Upper lobe of left lung (tissue), 6 donors: ENCODE measurements around the gene DGKQ. TPM values are rescaled to one million over a fixed set of nuclear protein-coding genes. Genes with fewer than 3 reads are reported as not detected.
"Not testable (repeated sequence)": the region's sequence is repeated elsewhere in the genome, so short reads cannot be mapped to it uniquely, and the experiment has no call there.

Experiments used
- ATAC-seq, 2 donors: fragments of 200-7000 bp; cut with Tn5 transposase; one replicate each; pipeline ENCODE4 v1.9.1; 2022; ENCODE audit warnings: mild to moderate bottlenecking in 2 of 2, moderate library complexity in 2 of 2; ENCODE audit not compliant: low FRiP score in 2 of 2
- DNase-seq, 2 donors: peaks; one replicate each; pipeline ENCODE4 v3.0.0-alpha.2; 2019 to 2020
- H3K27ac ChIP-seq, 4 donors: fragments of 200-600 bp; sonication (generic); one replicate each; pipeline ENCODE4 v1.5.1; 2016 to 2019
- H3K27me3 ChIP-seq, 4 donors: fragments of 200-600 bp; sonication (generic); one replicate each; pipeline ENCODE4 v1.5.1; 2017 to 2019
- H3K36me3 ChIP-seq, 4 donors: fragments of 200-600 bp; sonication (generic); one replicate each; pipeline ENCODE4 v1.5.1; 2016 to 2019
- H3K4me1 ChIP-seq, 4 donors: fragments of 200-600 bp; sonication (generic); one replicate each; pipeline ENCODE4 v1.5.1; 2018 to 2019
- H3K4me3 ChIP-seq, 4 donors: fragments of 200-600 bp; sonication (generic); one replicate each; pipeline ENCODE4 v1.5.1; 2017 to 2019; ENCODE audit warnings: mild to moderate bottlenecking in 2 of 4, moderate library complexity in 1 of 4
- H3K9me3 ChIP-seq, 4 donors: fragments of 200-600 bp; sonication (generic); one replicate each; pipeline ENCODE4 v1.5.1; 2018 to 2019
- CTCF ChIP-seq, 6 experiments: fragments of 450-650 bp in 4 of 6; fragments of 200-600 bp in 2 of 6; sonication (generic) in 2 of 6; IDR thresholded peaks; one replicate each; pipeline ENCODE4 v1.5.1; 2016 to 2019; ENCODE audit warnings: antibody characterized with exemption in 6 of 6
- EP300 ChIP-seq, 4 donors: sonication (generic); formaldehyde crosslinking; IDR thresholded peaks; one replicate each; pipeline ENCODE4 v1.5.1; 2017; ENCODE audit warnings: antibody characterized with exemption in 4 of 4, control low read depth in 2 of 4
- POLR2A ChIP-seq, 4 donors: fragments of 450-650 bp; IDR thresholded peaks; one replicate each; pipeline ENCODE4 v1.5.1; 2016 to 2017; ENCODE audit warnings: antibody characterized with exemption in 4 of 4, mild to moderate bottlenecking in 2 of 4
- POLR2AphosphoS5 ChIP-seq, 2 donors: sonication (generic); formaldehyde crosslinking; IDR thresholded peaks; one replicate each; pipeline ENCODE4 v1.5.1; 2017; ENCODE audit warnings: antibody characterized with exemption in 2 of 2
- WGBS, 2 donors: methylation state at CpG; one replicate each; pipeline ENCODE4 v1.1.5; 2017 to 2018; 5-methylcytosine and 5-hydroxymethylcytosine counted together
- total RNA-seq, 6 donors: library from RNA; depleted of rRNA in 4 of 6; stranded (reverse); fragments of >200 nt in 4 of 6; gene quantifications; one replicate each; pipeline versions ENCODE4 v1.1.0 to v1.2.1, GENCODE V29; 2016 to 2021
- donor health status: DM: no; HTN: no; CAD: no; lungs with moderate emphysema.
- donor health status: DM: no; HTN: yes; CAD: no; lungs with severe emphysema.

DGKQ gene
- total RNA-seq, 6 donors from 2014 or later = 10.7 to 36.7 (median 17.5) TPM

GRCh38 chr4:924107-925096 is 49.0 kb downstream of the DGKQ start:
- ATAC-seq (peak in 1 of 2 donors; percentile 59), DNase-seq (peak in 1 of 2 donors; percentile 22)
- WGBS, 2 donors = 66 to 74% methylated on average over 17 to 18 of the region's 18 CpGs
- no peaks in the 10 kb centered on the region for H3K27me3 ChIP-seq
- H3K4me1 ChIP-seq = peaks cover 13 to 70% (median 30%) of the 10 kb centered on the region in 4 donors
- H3K9me3 ChIP-seq = no peaks in the 10 kb centered on the region
- no peak overlapping the region for H3K4me3 ChIP-seq
- H3K27ac ChIP-seq = no peak overlapping the region
- peaks cover 0 to 3% (median 0%) of the 10 kb centered on the region in 4 donors for H3K36me3 ChIP-seq
- TF ChIP-seq EP300 (IDR thresholded peaks at IDR 0.05) = no peak
- no peak for TF ChIP-seq CTCF (IDR thresholded peaks at IDR 0.05)

GRCh38 chr4:921830-922331 is 51.5 kb downstream of the DGKQ start:
- H3K27ac ChIP-seq = no peak overlapping the region
- WGBS, 2 donors = 88 to 92% methylated on average over 17 of the region's 17 CpGs
- DNase-seq = peak; percentile 12 to 70
- ATAC-seq = no peak
- no peaks in the 10 kb centered on the region for H3K9me3 ChIP-seq
- no peak for TF ChIP-seq EP300 (IDR thresholded peaks at IDR 0.05)
- no peak for TF ChIP-seq POLR2A (IDR thresholded peaks at IDR 0.05)
- no peak for TF ChIP-seq CTCF (IDR thresholded peaks at IDR 0.05)
- TF ChIP-seq POLR2AphosphoS5 (IDR thresholded peaks at IDR 0.05) = no peak
- no peaks in the 10 kb centered on the region for H3K36me3 ChIP-seq
- H3K4me1 ChIP-seq = peaks cover 8 to 56% (median 19%) of the 10 kb centered on the region in 4 donors
- H3K27me3 ChIP-seq = no peaks in the 10 kb centered on the region
- no peak overlapping the region for H3K4me3 ChIP-seq

- H3K27ac ChIP-seq, ATAC-seq, H3K9me3 ChIP-seq, H3K4me3 ChIP-seq, H3K36me3 ChIP-seq, H3K27me3 ChIP-seq: not testable (repeated sequence)
- DNase-seq = peak in 1 of 2 donors; percentile 2
- peaks cover 12 to 55% (median 18%) of the 10 kb centered on the region in 4 donors for H3K4me1 ChIP-seq
- WGBS, 2 donors = 86 to 96% methylated on average over 10 to 14 of the region's 15 CpGs
Measured at GRCh38 chr4:919004-919680, 54.2 kb downstream of the DGKQ start.

GRCh38 chr4:918591-918990 is 54.8 kb downstream of the DGKQ start:
- H3K9me3 ChIP-seq, ATAC-seq, H3K27ac ChIP-seq, H3K27me3 ChIP-seq, H3K36me3 ChIP-seq, H3K4me3 ChIP-seq: not testable (repeated sequence)
- DNase-seq = peak in 1 of 2 donors; percentile 9
- WGBS, 2 donors = 79 to 91% methylated on average over 6 of the region's 6 CpGs
- peaks cover 12 to 50% (median 18%) of the 10 kb centered on the region in 4 donors for H3K4me1 ChIP-seq

- no peak for DNase-seq
- Histone ChIP-seq H3K27ac (no peak overlapping the region), H3K4me1 (peaks cover 14 to 49% (median 19%) of the 10 kb centered on the region in 4 donors), H3K36me3 (no peaks in the 10 kb centered on the region), H3K4me3 (no peak overlapping the region), H3K9me3 (no peaks in the 10 kb centered on the region), H3K27me3 (no peaks in the 10 kb centered on the region)
- 97 to 99% methylated on average over 2 of the region's 2 CpGs for WGBS, 2 donors
- TF ChIP-seq POLR2A (IDR thresholded peaks at IDR 0.05) = no peak
- TF ChIP-seq POLR2AphosphoS5 (IDR thresholded peaks at IDR 0.05) = no peak
- no peak for TF ChIP-seq CTCF (IDR thresholded peaks at IDR 0.05)
- no peak for TF ChIP-seq EP300 (IDR thresholded peaks at IDR 0.05)
- no peak for ATAC-seq
Measured at GRCh38 chr4:917992-918391, 55.4 kb downstream of the DGKQ start.
